Peyer's patch (tissue), 4 donors: ENCODE results near the gene FBXL16.

Source experiments
- CTCF ChIP-seq, 6 experiments: fragments of 450-650 bp in 4 of 6; fragments of 200-600 bp in 2 of 6; sonication (generic) in 1 of 6; IDR thresholded peaks; one replicate each; pipeline ENCODE4 v1.5.1; 2017 to 2019; ENCODE audit warnings: antibody characterized with exemption in 6 of 6, mild to moderate bottlenecking in 3 of 6, moderate library complexity in 1 of 6
- POLR2A ChIP-seq, 2 donors: fragments of 450-650 bp; IDR thresholded peaks; one replicate each; pipeline ENCODE4 v1.5.1; 2017; ENCODE audit warnings: antibody characterized with exemption in 2 of 2, mild to moderate bottlenecking in 2 of 2, moderate library complexity in 2 of 2

- TF ChIP-seq CTCF (IDR thresholded peaks at IDR 0.05) (no peak), POLR2A (IDR thresholded peaks at IDR 0.05) (no peak)
Observed at GRCh38 chr16:669666-670065, 35.9 kb downstream of the FBXL16 start.
